Osteoblast (primary cell): Measurements from ENCODE around the gene IL6ST. TPM values are rescaled to one million over a fixed set of nuclear protein-coding genes. Genes with fewer than 3 reads are reported as not detected.
"Not testable (repeated sequence)": the region's sequence is repeated elsewhere in the genome, so short reads cannot be mapped to it uniquely, and the experiment has no call there.

ENCODE experiments used
- DNase-seq: peaks from one replicate; pipeline ENCODE4 v3.0.0; 2011; ENCODE audit warnings: low spot score, mixed read lengths; ENCODE audit not compliant: insufficient read length; ENCODE audit errors: missing footprints
- H2AFZ ChIP-seq: 2 replicates; pipeline ENCODE4 v1.6.0; 2011; ENCODE audit warnings: mild to moderate bottlenecking, low read length
- H3K27ac ChIP-seq: 2 replicates; pipeline ENCODE4 v1.5.1; 2011; ENCODE audit warnings: mild to moderate bottlenecking, low read depth, low read length, moderate library complexity
- H3K27me3 ChIP-seq: 2 replicates; pipeline ENCODE4 v1.6.0; 2012; ENCODE audit warnings: mild to moderate bottlenecking, control low read depth, inconsistent platforms, low read length, moderate library complexity; ENCODE audit not compliant: insufficient read depth
- H3K36me3 ChIP-seq: 2 replicates; pipeline ENCODE4 v1.5.1; 2011; ENCODE audit warnings: mild to moderate bottlenecking, low read length, control low read depth, moderate library complexity; ENCODE audit not compliant: insufficient read depth
- H3K4me1 ChIP-seq: 2 replicates; pipeline ENCODE4 v1.5.1; 2011; ENCODE audit warnings: mild to moderate bottlenecking, low read length, control low read depth, moderate library complexity; ENCODE audit not compliant: insufficient read depth
- H3K4me2 ChIP-seq: 2 replicates; pipeline ENCODE4 v1.6.0; 2011; ENCODE audit warnings: mild to moderate bottlenecking, low read length; ENCODE audit not compliant: insufficient read depth
- H3K4me3 ChIP-seq: fragments of 200-600 bp; sonication (generic); 3 replicates; pipeline ENCODE4 v1.5.1; 2012; ENCODE audit warnings: mild to moderate bottlenecking, low read length, inconsistent platforms; ENCODE audit not compliant: insufficient read depth
- H3K79me2 ChIP-seq: 2 replicates; pipeline ENCODE4 v1.6.0; 2012; ENCODE audit warnings: mild to moderate bottlenecking, low read length, control low read depth, inconsistent platforms; ENCODE audit not compliant: insufficient read depth
- H3K9me3 ChIP-seq: 2 replicates; pipeline ENCODE4 v1.5.1; 2011; ENCODE audit warnings: low read depth, low read length, control low read depth
- H4K20me1 ChIP-seq: 2 replicates; pipeline ENCODE4 v1.6.0; 2012; ENCODE audit warnings: mild to moderate bottlenecking, low read length, control low read depth; ENCODE audit not compliant: insufficient read depth
- CTCF ChIP-seq: IDR thresholded peaks from 2 replicates; pipeline ENCODE4 v1.5.1; 2011; ENCODE audit warnings: mild to moderate bottlenecking, low read depth, low read length, moderate library complexity; ENCODE audit errors: extremely low read depth
- total RNA-seq: library from RNA; depleted of rRNA; stranded (reverse); fragments of >200 nt; gene quantifications from 2 replicates; pipeline ENCODE4 v1.2.3, GENCODE V29; 2012

The IL6ST gene
- total RNA-seq, result 785 and 804 TPM in 2 replicates

GRCh38 chr5:55994495-55994997, at the start of gene IL6ST:
TSS of gene IL6ST (minus strand) at chr5:55994963. CDS start at chr5:55976278, 18,685 bp downstream.
- H3K4me3 ChIP-seq, result peak within 1 kb of the TSS; percentile 91
- H3K4me1 ChIP-seq, result peaks cover 38% of the 10 kb centered on the region
- H3K36me3 ChIP-seq, result no peaks in the 10 kb centered on the region
- peak within 1 kb of the TSS; percentile 88 for H3K4me2 ChIP-seq
- H3K9me3 ChIP-seq, result no peaks in the 10 kb centered on the region
- peak within 1 kb of the TSS; percentile 56 for H2AFZ ChIP-seq
- peak within 1 kb of the TSS; percentile 98 for H3K27ac ChIP-seq
- H3K27me3 ChIP-seq, result no peaks in the 10 kb centered on the region
- DNase-seq, result peak; percentile 85
- H3K79me2 ChIP-seq, result peaks cover 51% of the 10 kb centered on the region
- peaks cover 30% of the 10 kb centered on the region for H4K20me1 ChIP-seq
- no peak for TF ChIP-seq CTCF

- peak; percentile 92 for DNase-seq
- Histone ChIP-seq H3K4me1 (peaks cover 7% of the 10 kb centered on the region), H2AFZ (no peak overlapping the region), H3K4me3 (no peak overlapping the region), H4K20me1 (no peaks in the 10 kb centered on the region), H3K9me3 (no peaks in the 10 kb centered on the region), H3K79me2 (no peaks in the 10 kb centered on the region), H3K36me3 (no peaks in the 10 kb centered on the region), H3K4me2 (no peak overlapping the region), H3K27ac (no peak overlapping the region), H3K27me3 (no peaks in the 10 kb centered on the region)
- no peak for TF ChIP-seq CTCF
These were observed 45.2 kb upstream of the IL6ST start for GRCh38 chr5:56039985-56040384.

DNA sequence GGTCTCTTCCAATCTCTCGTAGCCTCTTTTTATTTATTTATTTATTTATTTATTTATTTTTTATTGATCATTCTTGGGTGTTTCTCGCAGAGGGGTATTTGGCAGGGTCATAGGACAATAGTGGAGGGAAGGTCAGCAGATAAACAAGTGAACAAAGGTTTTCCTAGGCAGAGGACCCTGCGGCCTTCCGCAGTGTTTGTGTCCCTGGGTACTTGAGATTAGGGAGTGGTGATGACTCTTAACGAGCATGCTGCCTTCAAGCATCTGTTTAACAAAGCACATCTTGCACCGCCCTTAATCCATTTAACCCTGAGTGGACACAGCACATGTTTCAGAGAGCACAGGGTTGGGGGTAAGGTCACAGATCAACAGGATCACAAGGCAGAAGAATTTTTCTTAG, 43.4 kb upstream of the IL6ST start:
- not testable (repeated sequence) for H3K79me2 ChIP-seq, H3K9me3 ChIP-seq, H3K36me3 ChIP-seq, H3K4me2 ChIP-seq, H2AFZ ChIP-seq, H3K27ac ChIP-seq, DNase-seq, H3K4me3 ChIP-seq, H3K27me3 ChIP-seq, H4K20me1 ChIP-seq, H3K4me1 ChIP-seq

- Histone ChIP-seq H4K20me1 (no peaks in the 10 kb centered on the region), H3K79me2 (no peaks in the 10 kb centered on the region), H3K27ac (no peak overlapping the region), H3K4me1 (peaks cover 7% of the 10 kb centered on the region), H2AFZ (peak overlapping the region; percentile 53), H3K27me3 (no peaks in the 10 kb centered on the region), H3K9me3 (no peaks in the 10 kb centered on the region), H3K4me3 (no peak overlapping the region), H3K4me2 (peak overlapping the region; percentile 11), H3K36me3 (no peaks in the 10 kb centered on the region)
- TF ChIP-seq CTCF, result no peak
- peak; percentile 76 for DNase-seq
These were observed 42.8 kb upstream of the IL6ST start for GRCh38 chr5:56037531-56038010.

DNA sequence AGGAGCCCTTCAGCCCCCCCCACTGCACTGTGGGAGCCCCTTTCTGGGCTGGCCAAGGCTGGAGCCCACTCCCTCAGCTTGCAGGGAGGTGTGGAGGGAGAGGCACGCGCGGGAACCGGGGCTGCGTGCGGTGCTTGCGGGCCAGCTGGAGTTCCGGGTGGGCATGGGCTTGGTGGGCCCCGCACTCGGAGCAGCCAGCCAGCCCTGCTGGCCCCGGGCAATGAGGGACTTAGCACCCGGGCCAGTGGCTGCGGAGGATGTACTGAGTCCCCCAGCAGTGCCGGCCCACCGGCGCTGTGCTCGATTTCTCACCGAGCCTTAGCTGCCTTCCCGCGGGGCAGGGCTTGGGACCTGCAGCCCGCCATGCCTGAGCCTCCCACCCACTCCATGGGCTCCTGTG, 40.6 kb upstream of the IL6ST start:
- H3K27ac ChIP-seq, H2AFZ ChIP-seq, H3K4me3 ChIP-seq: not testable (repeated sequence)

GRCh38 chr5:56029871-56030630, 35.3 kb upstream of the IL6ST start:
- H3K4me2 ChIP-seq, H3K27ac ChIP-seq, H3K4me1 ChIP-seq, H3K4me3 ChIP-seq, H3K9me3 ChIP-seq, H2AFZ ChIP-seq, H3K79me2 ChIP-seq, H3K27me3 ChIP-seq, H4K20me1 ChIP-seq, DNase-seq, H3K36me3 ChIP-seq: not testable (repeated sequence)

More for the DNA sequence above, 40.6 kb upstream of the IL6ST start:
- H3K36me3 ChIP-seq, H3K4me2 ChIP-seq, H4K20me1 ChIP-seq, H3K9me3 ChIP-seq, H3K4me1 ChIP-seq, H3K79me2 ChIP-seq, H3K27me3 ChIP-seq, DNase-seq: not testable (repeated sequence)
